Stomach (tissue), 4 donors: ENCODE results near the gene LCA5L.

Experiments
- EP300 ChIP-seq: sonication (generic); formaldehyde crosslinking; IDR thresholded peaks from one replicate; pipeline ENCODE4 v1.6.1; 2017; ENCODE audit warnings: antibody characterized with exemption
- TF ChIP-seq, protein P1 (sequence below), 7 experiments: fragments of 450-650 bp in 4 of 7; fragments of 200-600 bp in 3 of 7; sonication (generic) in 3 of 7; IDR thresholded peaks; one replicate each; pipeline ENCODE4 v1.5.1; 2016 to 2019; ENCODE audit warnings: antibody characterized with exemption in 7 of 7, control low read depth in 2 of 7, mild to moderate bottlenecking in 1 of 7

DNA sequence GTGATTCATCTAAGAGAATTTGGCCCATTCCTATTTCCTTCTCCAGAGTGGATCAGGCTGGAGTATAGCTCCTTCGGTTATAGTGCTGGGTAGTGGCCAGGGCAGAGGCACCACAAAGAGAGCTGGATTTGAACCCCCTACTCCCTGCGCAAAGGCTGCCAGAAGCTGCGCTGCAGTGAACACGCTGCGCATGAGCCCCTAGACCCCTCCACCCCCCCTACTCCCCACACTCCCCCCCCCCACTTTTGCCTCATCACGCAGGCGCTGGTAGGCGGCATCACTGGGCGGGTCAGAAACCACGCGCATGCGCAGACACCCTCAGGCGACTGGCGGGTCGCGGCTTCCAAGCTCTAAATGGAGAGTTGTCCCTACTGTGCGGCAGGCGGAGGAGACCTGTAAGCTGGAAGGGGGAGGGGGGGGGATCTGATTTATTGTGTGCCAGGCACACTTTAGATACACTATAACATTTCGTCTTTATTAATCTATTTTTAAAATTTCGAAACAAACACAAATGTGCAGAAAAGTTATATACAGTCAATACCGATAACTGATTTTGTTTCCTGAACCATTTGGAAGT is 58.0 kb downstream of the LCA5L start:
- TF ChIP-seq, protein P1, sequence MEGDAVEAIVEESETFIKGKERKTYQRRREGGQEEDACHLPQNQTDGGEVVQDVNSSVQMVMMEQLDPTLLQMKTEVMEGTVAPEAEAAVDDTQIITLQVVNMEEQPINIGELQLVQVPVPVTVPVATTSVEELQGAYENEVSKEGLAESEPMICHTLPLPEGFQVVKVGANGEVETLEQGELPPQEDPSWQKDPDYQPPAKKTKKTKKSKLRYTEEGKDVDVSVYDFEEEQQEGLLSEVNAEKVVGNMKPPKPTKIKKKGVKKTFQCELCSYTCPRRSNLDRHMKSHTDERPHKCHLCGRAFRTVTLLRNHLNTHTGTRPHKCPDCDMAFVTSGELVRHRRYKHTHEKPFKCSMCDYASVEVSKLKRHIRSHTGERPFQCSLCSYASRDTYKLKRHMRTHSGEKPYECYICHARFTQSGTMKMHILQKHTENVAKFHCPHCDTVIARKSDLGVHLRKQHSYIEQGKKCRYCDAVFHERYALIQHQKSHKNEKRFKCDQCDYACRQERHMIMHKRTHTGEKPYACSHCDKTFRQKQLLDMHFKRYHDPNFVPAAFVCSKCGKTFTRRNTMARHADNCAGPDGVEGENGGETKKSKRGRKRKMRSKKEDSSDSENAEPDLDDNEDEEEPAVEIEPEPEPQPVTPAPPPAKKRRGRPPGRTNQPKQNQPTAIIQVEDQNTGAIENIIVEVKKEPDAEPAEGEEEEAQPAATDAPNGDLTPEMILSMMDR (IDR thresholded peaks at IDR 0.05), result no peak
- no peak for TF ChIP-seq EP300
